ENCODE results near the gene BEX1.
"Not testable (repeated sequence)": the region's sequence is repeated elsewhere in the genome, so short reads cannot be mapped to it uniquely, and the experiment has no call there.

The BEX1 gene

DNA sequence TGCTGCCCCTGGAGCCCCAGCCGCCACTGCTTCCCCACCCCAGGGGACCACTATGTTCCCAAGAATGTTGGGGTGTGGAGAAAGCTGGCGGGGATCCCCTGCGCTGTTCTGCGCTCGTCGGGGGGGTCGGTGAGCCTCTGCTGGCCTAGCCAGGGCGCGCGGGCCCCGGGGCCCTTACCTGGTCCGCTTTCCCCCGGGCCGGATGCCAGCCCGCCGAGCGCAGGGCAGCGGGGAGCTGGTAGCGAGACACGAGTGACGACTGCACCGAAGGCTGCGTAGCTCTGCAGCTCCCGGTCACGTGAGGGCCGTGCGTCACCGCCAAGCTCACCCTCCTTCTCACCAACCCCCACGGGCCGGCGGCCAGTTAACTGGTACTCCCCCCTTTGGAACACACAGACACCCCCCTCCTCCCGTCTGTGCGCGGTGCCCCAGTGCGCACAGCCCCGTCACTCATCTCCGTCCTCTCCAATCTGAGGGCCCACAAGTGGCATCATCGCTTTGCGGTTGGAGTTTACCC, at the start of gene BEX1:
BEX1 (minus strand) TSS at position 254 of the 517 bp plus-strand sequence. CDS start 897 bp downstream, outside the sequence.
- in situ Hi-C loops (cut with MboI; ENCODE audit: low sequenced_read_pairs, unreplicated experiment), result no loop called here
- no peak for DNase-seq (ENCODE audit: low spot score)
- TF ChIP-seq, protein P1, sequence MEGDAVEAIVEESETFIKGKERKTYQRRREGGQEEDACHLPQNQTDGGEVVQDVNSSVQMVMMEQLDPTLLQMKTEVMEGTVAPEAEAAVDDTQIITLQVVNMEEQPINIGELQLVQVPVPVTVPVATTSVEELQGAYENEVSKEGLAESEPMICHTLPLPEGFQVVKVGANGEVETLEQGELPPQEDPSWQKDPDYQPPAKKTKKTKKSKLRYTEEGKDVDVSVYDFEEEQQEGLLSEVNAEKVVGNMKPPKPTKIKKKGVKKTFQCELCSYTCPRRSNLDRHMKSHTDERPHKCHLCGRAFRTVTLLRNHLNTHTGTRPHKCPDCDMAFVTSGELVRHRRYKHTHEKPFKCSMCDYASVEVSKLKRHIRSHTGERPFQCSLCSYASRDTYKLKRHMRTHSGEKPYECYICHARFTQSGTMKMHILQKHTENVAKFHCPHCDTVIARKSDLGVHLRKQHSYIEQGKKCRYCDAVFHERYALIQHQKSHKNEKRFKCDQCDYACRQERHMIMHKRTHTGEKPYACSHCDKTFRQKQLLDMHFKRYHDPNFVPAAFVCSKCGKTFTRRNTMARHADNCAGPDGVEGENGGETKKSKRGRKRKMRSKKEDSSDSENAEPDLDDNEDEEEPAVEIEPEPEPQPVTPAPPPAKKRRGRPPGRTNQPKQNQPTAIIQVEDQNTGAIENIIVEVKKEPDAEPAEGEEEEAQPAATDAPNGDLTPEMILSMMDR (IDR thresholded peaks at IDR 0.05; ENCODE audit: borderline replicate concordance, control extremely low read depth, extremely low read depth, insufficient read depth, missing control alignments), result no peak

- in situ Hi-C loops (cut with MboI; ENCODE audit: low sequenced_read_pairs, unreplicated experiment); DNase-seq (ENCODE audit: low spot score): not testable (repeated sequence)
Observed at GRCh38 chrX:103109497-103109896, 45.5 kb upstream of the BEX1 start.

DNA sequence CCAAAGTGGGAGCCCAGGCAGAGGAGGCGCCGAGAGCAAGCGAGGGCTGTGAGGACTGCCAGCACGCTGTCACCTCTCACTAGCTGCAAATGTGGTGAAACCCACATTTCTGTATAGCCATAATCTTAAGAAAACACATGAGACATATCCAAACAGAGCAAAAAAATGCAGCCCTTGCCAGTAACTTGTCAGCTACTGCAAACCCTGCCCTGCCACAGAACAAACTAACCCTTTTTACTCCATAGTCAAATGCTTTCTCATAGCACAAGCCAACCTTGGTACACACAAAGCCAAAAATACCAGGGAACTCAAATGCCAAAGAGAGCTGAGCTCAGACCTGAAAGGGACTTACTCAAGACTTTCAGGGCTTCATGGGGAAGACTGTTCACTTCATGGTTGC, 43.9 kb upstream of the BEX1 start:
- TF ChIP-seq, protein P1 (IDR thresholded peaks at IDR 0.05; ENCODE audit: borderline replicate concordance, control extremely low read depth, extremely low read depth, insufficient read depth, missing control alignments), result no peak
- DNase-seq (ENCODE audit: low spot score), result no peak
- in situ Hi-C loops (cut with MboI; ENCODE audit: low sequenced_read_pairs, unreplicated experiment), result no loop called here

DNA sequence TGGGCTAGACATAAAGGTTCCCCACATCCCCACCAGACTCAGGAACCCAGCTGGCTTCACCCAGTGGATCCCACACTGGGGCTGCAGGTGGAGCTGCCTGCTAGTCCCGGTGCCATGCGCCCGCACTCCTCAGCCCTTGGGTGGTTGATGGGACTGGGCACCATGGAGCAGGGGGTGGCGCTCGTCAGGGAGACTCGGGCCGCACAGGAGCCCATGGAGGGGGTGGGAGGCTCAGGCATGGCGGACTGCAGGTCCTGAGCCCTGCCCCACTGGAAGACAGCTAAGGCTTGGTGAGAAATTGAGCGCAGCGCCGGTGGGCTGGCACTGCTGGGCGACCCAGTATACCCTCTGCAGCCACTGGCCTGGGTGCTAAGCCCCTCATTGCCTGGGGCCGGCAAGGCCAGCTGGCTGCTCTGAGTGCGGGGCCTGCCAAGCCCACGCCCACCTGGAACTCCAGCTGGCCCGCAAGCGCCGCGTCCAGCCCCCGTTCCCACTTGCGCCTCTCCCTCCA, 43.3 kb upstream of the BEX1 start:
- DNase-seq (ENCODE audit: low spot score); in situ Hi-C loops (cut with MboI; ENCODE audit: low sequenced_read_pairs, unreplicated experiment): not testable (repeated sequence)

- DNase-seq (ENCODE audit: low spot score); in situ Hi-C loops (cut with MboI; ENCODE audit: low sequenced_read_pairs, unreplicated experiment): not testable (repeated sequence)
Observed at GRCh38 chrX:103104370-103104769, 40.4 kb upstream of the BEX1 start.

DNA sequence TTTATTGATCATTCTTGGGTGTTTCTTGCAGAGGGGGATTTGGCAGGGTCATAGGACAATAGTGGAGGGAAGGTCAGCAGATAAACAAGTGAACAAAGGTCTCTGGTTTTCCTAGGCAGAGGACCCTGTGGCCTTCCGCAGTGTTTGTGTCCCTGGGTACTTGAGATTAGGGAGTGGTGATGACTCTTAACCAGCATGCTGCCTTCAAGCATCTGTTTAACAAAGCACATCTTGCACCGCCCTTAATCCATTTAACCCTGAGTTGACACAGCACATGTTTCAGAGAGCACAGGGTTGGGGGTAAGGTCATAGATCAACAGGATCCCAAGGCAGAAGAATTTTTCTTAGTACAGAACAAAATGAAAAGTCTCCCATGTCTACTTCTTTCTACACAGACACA, 39.9 kb upstream of the BEX1 start:
- in situ Hi-C loops (cut with MboI; ENCODE audit: low sequenced_read_pairs, unreplicated experiment), result not testable (repeated sequence)

GRCh38 chrX:103101299-103102042, 37.5 kb upstream of the BEX1 start:
- TF ChIP-seq, protein P1 (IDR thresholded peaks at IDR 0.05; ENCODE audit: borderline replicate concordance, control extremely low read depth, extremely low read depth, insufficient read depth, missing control alignments), result no peak
- in situ Hi-C loops (cut with MboI; ENCODE audit: low sequenced_read_pairs, unreplicated experiment), result no loop called here
- no peak for DNase-seq (ENCODE audit: low spot score)

More for the DNA sequence above, 39.9 kb upstream of the BEX1 start:
- not testable (repeated sequence) for DNase-seq (ENCODE audit: low spot score)

DNA sequence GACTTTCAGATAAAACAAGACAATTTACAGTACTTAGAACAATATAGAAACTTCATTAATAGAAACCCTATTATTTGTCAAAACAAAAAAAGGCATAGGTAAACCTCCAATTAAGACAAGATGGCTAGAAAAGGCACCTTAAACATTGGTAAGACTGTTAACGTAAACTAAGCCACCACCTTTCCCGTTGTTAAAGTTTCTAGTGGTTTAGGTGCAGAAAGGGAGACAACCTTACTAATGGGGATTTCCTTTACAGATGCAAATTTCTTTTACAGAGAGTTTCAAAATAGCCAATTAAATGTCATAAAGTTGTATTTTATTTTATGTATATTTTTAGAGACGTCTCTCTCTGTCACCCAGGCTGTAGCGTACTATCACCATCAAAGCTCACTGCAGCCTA, 36.5 kb upstream of the BEX1 start:
- DNase-seq (ENCODE audit: low spot score), result no peak
- TF ChIP-seq, protein P1 (IDR thresholded peaks at IDR 0.05; ENCODE audit: borderline replicate concordance, control extremely low read depth, extremely low read depth, insufficient read depth, missing control alignments), result no peak
- in situ Hi-C loops (cut with MboI; ENCODE audit: low sequenced_read_pairs, unreplicated experiment), result no loop called here

GRCh38 chrX:103099691-103100090, 35.7 kb upstream of the BEX1 start:
- TF ChIP-seq, protein P1 (IDR thresholded peaks at IDR 0.05; ENCODE audit: borderline replicate concordance, control extremely low read depth, extremely low read depth, insufficient read depth, missing control alignments), result no peak
- no peak for DNase-seq (ENCODE audit: low spot score)
- in situ Hi-C loops (cut with MboI; ENCODE audit: low sequenced_read_pairs, unreplicated experiment), result no loop called here
